Measurements from ENCODE around the gene BLMH. TPM values are rescaled to one million over a fixed set of nuclear protein-coding genes. Genes with fewer than 3 reads are reported as not detected.

The BLMH gene
- total and polyA plus RNA-seq, 2 donors (not counting 3 experiments of a cell fraction or from before 2014, with no cell fraction given), result 24.6 to 65.8 TPM

DNA sequence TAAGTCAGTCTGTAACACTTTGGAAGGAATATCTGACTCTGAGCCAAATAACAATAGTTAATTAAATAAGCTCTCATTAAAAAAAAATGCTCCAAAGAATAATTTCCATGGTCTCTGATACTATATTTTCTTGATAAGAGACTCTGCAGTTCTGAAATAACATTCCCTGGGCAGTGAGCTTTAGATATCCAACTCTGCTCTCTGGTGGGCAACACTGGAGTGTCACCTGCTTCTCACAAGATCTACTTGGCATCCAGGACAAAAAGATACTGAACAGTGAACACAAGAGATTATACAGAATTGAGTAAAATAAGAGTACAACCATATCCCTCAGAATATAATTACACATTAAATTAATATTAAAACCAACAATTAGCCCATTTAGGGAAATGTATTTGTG is 13.7 kb downstream of the BLMH start:
- ChIA-PET CTCF (interaction anchor here (0.6 to 3.6 kb wide), 23 partner anchors 13 to 185 kb away, joined by 3 to 76 read pairs (median 5); partner anchors contain the start of gene SLC6A4), POLR2A (no interaction called here)
- Histone ChIP-seq H3K9me1 (replicated peaks; ENCODE audit: control insufficient read depth, extremely low read depth, insufficient read depth, low read length) (no peaks in the 10 kb centered on the region), H3K27ac (ENCODE audit: insufficient read depth, low read depth, low read length) (no peak overlapping the region), H4K20me1 (replicated peaks; ENCODE audit: control insufficient read depth, extremely low read depth, insufficient read depth, low read length) (no peaks in the 10 kb centered on the region), H3K27me3 (ENCODE audit: control insufficient read depth in 2 of 2, insufficient read depth in 2 of 2, low read length in 2 of 2) (no peaks in the 10 kb centered on the region), H3K9me3 (replicated peaks; ENCODE audit: control insufficient read depth, insufficient read depth, low read length) (no peaks in the 10 kb centered on the region), H3K4me2 (ENCODE audit: insufficient read depth, low read length) (no peak overlapping the region), H3K4me1 (ENCODE audit: control insufficient read depth, extremely low read depth, insufficient read depth, low read length) (no peaks in the 10 kb centered on the region), H3K36me3 (ENCODE audit: control insufficient read depth in 2 of 2, extremely low read depth in 1 of 2, insufficient read depth in 2 of 2, low read length in 2 of 2) (peaks cover 7 to 13% of the 10 kb centered on the region in 2 experiments), H3K9ac (replicated peaks; ENCODE audit: extremely low read depth, insufficient read depth, low read length) (no peak overlapping the region), H3K79me2 (ENCODE audit: control insufficient read depth, insufficient read depth, low read length) (no peaks in the 10 kb centered on the region), H2AFZ (ENCODE audit: low read depth, low read length) (no peak overlapping the region), H3K4me3 (replicated peaks in 1 of 3; ENCODE audit: insufficient read depth in 1 of 3, low read depth in 1 of 3, low read length in 3 of 3) (no peak overlapping the region)
- TF ChIP-seq JUN (IDR thresholded peaks at IDR 0.05; ENCODE audit: borderline replicate concordance, insufficient read depth, insufficient read length, low read depth) (no peak), POLR2A (IDR thresholded peaks at IDR 0.05; ENCODE audit: low read depth, low read length) (no peak)
- TF ChIP-seq, protein P1, sequence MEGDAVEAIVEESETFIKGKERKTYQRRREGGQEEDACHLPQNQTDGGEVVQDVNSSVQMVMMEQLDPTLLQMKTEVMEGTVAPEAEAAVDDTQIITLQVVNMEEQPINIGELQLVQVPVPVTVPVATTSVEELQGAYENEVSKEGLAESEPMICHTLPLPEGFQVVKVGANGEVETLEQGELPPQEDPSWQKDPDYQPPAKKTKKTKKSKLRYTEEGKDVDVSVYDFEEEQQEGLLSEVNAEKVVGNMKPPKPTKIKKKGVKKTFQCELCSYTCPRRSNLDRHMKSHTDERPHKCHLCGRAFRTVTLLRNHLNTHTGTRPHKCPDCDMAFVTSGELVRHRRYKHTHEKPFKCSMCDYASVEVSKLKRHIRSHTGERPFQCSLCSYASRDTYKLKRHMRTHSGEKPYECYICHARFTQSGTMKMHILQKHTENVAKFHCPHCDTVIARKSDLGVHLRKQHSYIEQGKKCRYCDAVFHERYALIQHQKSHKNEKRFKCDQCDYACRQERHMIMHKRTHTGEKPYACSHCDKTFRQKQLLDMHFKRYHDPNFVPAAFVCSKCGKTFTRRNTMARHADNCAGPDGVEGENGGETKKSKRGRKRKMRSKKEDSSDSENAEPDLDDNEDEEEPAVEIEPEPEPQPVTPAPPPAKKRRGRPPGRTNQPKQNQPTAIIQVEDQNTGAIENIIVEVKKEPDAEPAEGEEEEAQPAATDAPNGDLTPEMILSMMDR (IDR thresholded peaks at IDR 0.05; ENCODE audit: extremely low read depth in 1 of 2, insufficient read depth in 1 of 2, low read depth in 1 of 2, low read length in 2 of 2), result peak; percentile 46 to 55
- intact Hi-C loops (cut with micrococcal nuclease) (loop anchor here (1.0 kb wide), 2 partner anchors 153 to 174 kb away; no protein-coding TSS in a partner anchor), dilution Hi-C loops (cut with MboI; ENCODE audit: extremely low pct_ligation_motif_present, low sequenced_read_pairs) (no loop called here)
- no TSS peak for BruUV-seq (replicated peaks)
- peak; percentile 85 for DNase-seq (ENCODE audit: low read depth, low spot score)
- FAIRE-seq, result peak; percentile 43

DNA sequence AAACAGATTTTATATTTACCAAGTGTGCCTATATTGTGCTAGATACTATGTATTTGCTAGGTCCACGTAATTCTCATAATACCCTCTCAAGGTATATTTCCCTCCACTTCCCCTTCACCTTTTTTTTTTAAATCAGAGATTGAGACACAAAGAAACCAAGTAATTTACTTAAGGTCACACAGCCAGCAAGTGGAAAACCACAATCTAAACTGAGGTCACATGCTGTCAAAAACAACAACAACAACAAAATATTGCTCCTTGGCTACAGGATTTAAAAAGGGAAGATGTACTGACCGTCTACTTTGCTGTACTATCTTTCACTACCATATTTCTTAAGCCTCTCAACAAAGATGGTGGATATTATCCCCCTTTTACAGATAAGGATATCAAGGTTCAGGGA is 15.8 kb downstream of the BLMH start:
- peaks cover 14 to 21% of the 10 kb centered on the region in 2 experiments for H3K36me3 ChIP-seq (ENCODE audit: control insufficient read depth in 2 of 2, extremely low read depth in 1 of 2, insufficient read depth in 2 of 2, low read length in 2 of 2)
- H3K9me1 ChIP-seq (replicated peaks; ENCODE audit: control insufficient read depth, extremely low read depth, insufficient read depth, low read length), result no peaks in the 10 kb centered on the region
- POLR2A ChIA-PET, result no interaction called here
- TF ChIP-seq, protein P1 (IDR thresholded peaks at IDR 0.05; ENCODE audit: extremely low read depth in 1 of 2, insufficient read depth in 1 of 2, low read depth in 1 of 2, low read length in 2 of 2), result no peak
- TF ChIP-seq JUN (IDR thresholded peaks at IDR 0.05; ENCODE audit: borderline replicate concordance, insufficient read depth, insufficient read length, low read depth) (no peak), POLR2AphosphoS5 (IDR thresholded peaks at IDR 0.05; ENCODE audit: insufficient read depth, low read depth, low read length) (no peak), GATA2 (IDR thresholded peaks at IDR 0.05; ENCODE audit: insufficient read depth, insufficient read length, low read depth, low read length) (no peak), EZH2 (IDR thresholded peaks at IDR 0.05; ENCODE audit: borderline replicate concordance, low read depth, low read length, severe bottlenecking) (no peak), POLR2A (IDR thresholded peaks at IDR 0.05; ENCODE audit: low read depth, low read length) (no peak), MYC (IDR thresholded peaks at IDR 0.05; ENCODE audit: low read depth, low read length) (no peak), FOS (IDR thresholded peaks at IDR 0.05; ENCODE audit: borderline replicate concordance, insufficient read depth, low read length) (no peak)
- TF ChIP-seq, protein P2, sequence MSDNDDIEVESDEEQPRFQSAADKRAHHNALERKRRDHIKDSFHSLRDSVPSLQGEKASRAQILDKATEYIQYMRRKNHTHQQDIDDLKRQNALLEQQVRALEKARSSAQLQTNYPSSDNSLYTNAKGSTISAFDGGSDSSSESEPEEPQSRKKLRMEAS (IDR thresholded peaks at IDR 0.05; ENCODE audit: insufficient read depth, insufficient read length), result no peak
- H3K9me3 ChIP-seq (replicated peaks; ENCODE audit: control insufficient read depth, insufficient read depth, low read length), result no peaks in the 10 kb centered on the region
- no peaks in the 10 kb centered on the region for H3K79me2 ChIP-seq (ENCODE audit: control insufficient read depth, insufficient read depth, low read length)
- DNase-seq (ENCODE audit: low read depth, low spot score) (no peak), FAIRE-seq (no peak)
- no peak overlapping the region for H3K9ac ChIP-seq (replicated peaks; ENCODE audit: extremely low read depth, insufficient read depth, low read length)
- CTCF ChIA-PET, result no interaction called here
- no TSS peak for BruUV-seq (replicated peaks)
- no peaks in the 10 kb centered on the region for H4K20me1 ChIP-seq (replicated peaks; ENCODE audit: control insufficient read depth, extremely low read depth, insufficient read depth, low read length)
- peaks cover 5% of the 10 kb centered on the region for H3K4me1 ChIP-seq (ENCODE audit: control insufficient read depth, extremely low read depth, insufficient read depth, low read length)
- H3K27me3 ChIP-seq (ENCODE audit: control insufficient read depth in 2 of 2, insufficient read depth in 2 of 2, low read length in 2 of 2), result no peaks in the 10 kb centered on the region
- H3K4me2 ChIP-seq (ENCODE audit: insufficient read depth, low read length), result no peak overlapping the region
- no peak overlapping the region for H2AFZ ChIP-seq (ENCODE audit: low read depth, low read length)
- dilution Hi-C loops (cut with MboI; ENCODE audit: extremely low pct_ligation_motif_present, low sequenced_read_pairs), result no loop called here
- no peak overlapping the region for H3K27ac ChIP-seq (ENCODE audit: insufficient read depth, low read depth, low read length)
- intact Hi-C loops (cut with micrococcal nuclease), result no loop called here
- H3K4me3 ChIP-seq (replicated peaks in 1 of 3; ENCODE audit: insufficient read depth in 1 of 3, low read depth in 1 of 3, low read length in 3 of 3), result no peak overlapping the region

Measured in endothelial cell of umbilical vein (primary cell).